Endothelial cell of umbilical vein (primary cell): ENCODE measurements around the gene KHDC1L. TPM values are rescaled to one million over a fixed set of nuclear protein-coding genes. Genes with fewer than 3 reads are reported as not detected.

Experiments
- BruUV-seq: library from RNA; stranded (reverse); fragments of 400-500 nt; replicated peaks from 2 replicates; lab custom pipeline; 2021; lab: Mats Ljungman, UMichigan
- CTCF ChIA-PET: fragments of 300-600, 350-600 bp; sonication (Branson Sonifier 250); formaldehyde crosslinking; loops from one replicate; lab custom pipeline; 2021; ENCODE audit warnings: antibody characterized with exemption, inconsistent platforms; lab: Charles Lee
- POLR2A ChIA-PET: fragments of 300-600, 350-600 bp; sonication (Branson Sonifier 250); formaldehyde crosslinking; loops from one replicate; lab custom pipeline; 2021; ENCODE audit warnings: antibody characterized with exemption, inconsistent platforms; lab: Charles Lee
- DNase-seq: peaks from one replicate; pipeline ENCODE4 v3.0.0-alpha.2; 2011; ENCODE audit warnings: low read depth, low spot score
- FAIRE-seq: peaks from 2 replicates; lab custom pipeline; 2011; peaks lifted over from hg19 to GRCh38; lab: Jason Lieb, UNC
- H2AFZ ChIP-seq: 2 replicates; pipeline ENCODE4 v1.6.0; 2012; ENCODE audit warnings: low read depth, low read length, control low read depth, inconsistent platforms
- H3K27ac ChIP-seq: 2 replicates; pipeline ENCODE4 v1.5.1; 2011; ENCODE audit warnings: low read depth, mild to moderate bottlenecking, control low read depth, low read length, moderate library complexity; ENCODE audit not compliant: insufficient read depth
- H3K27me3 ChIP-seq, 2 experiments: 2 replicates each; pipeline versions ENCODE4 v1.6.0 to v1.6.1; 2011; ENCODE audit warnings: low read length in 2 of 2, mixed read lengths in 1 of 2; ENCODE audit not compliant: control insufficient read depth in 2 of 2, insufficient read depth in 2 of 2
- H3K36me3 ChIP-seq, 2 experiments: 2 replicates in 1 of 2; 3 replicates in 1 of 2; pipeline ENCODE4 v1.5.1; 2011; ENCODE audit warnings: low read length in 2 of 2, mild to moderate bottlenecking in 1 of 2, moderate library complexity in 1 of 2; ENCODE audit not compliant: control insufficient read depth in 2 of 2, insufficient read depth in 2 of 2; ENCODE audit errors: extremely low read depth in 1 of 2
- H3K4me1 ChIP-seq: 3 replicates; pipeline ENCODE4 v1.5.1; 2011; ENCODE audit warnings: mild to moderate bottlenecking, low read length; ENCODE audit not compliant: control insufficient read depth, insufficient read depth; ENCODE audit errors: extremely low read depth
- H3K4me2 ChIP-seq: 2 replicates; pipeline ENCODE4 v1.6.1; 2011; ENCODE audit warnings: low read length, control low read depth, mixed read lengths; ENCODE audit not compliant: insufficient read depth
- H3K4me3 ChIP-seq, 3 experiments: fragments of 200-600 bp in 1 of 3; sonication (generic), shearing (Covaris generic) in 1 of 3; replicated peaks in 1 of 3; 2 replicates each; pipeline ENCODE4 v1.5.1; 2011 to 2016; ENCODE audit warnings: control low read depth in 3 of 3, low read length in 3 of 3, mild to moderate bottlenecking in 2 of 3, inconsistent platforms in 1 of 3, low read depth in 1 of 3, moderate library complexity in 1 of 3; ENCODE audit not compliant: insufficient read depth in 1 of 3
- H3K79me2 ChIP-seq: 2 replicates; pipeline ENCODE4 v1.6.0; 2012; ENCODE audit warnings: low read length, inconsistent platforms; ENCODE audit not compliant: control insufficient read depth, insufficient read depth
- H3K9ac ChIP-seq: replicated peaks from 2 replicates; pipeline ENCODE3; 2011; ENCODE audit warnings: low read length, control low read depth; ENCODE audit not compliant: insufficient read depth; ENCODE audit errors: extremely low read depth
- H3K9me1 ChIP-seq: replicated peaks from 3 replicates; pipeline ENCODE4 v1.6.0; 2011; ENCODE audit warnings: mild to moderate bottlenecking, low read length; ENCODE audit not compliant: control insufficient read depth, insufficient read depth; ENCODE audit errors: extremely low read depth
- H3K9me3 ChIP-seq: replicated peaks from 2 replicates; pipeline ENCODE4 v1.5.1; 2012; ENCODE audit warnings: low read length, inconsistent platforms; ENCODE audit not compliant: control insufficient read depth, insufficient read depth
- H4K20me1 ChIP-seq: replicated peaks from 2 replicates; pipeline ENCODE3; 2011; ENCODE audit warnings: mild to moderate bottlenecking, low read length; ENCODE audit not compliant: control insufficient read depth, insufficient read depth; ENCODE audit errors: extremely low read depth
- CTCF ChIP-seq, 2 donors: IDR thresholded peaks; 1 replicate in 1 of 2; 2 replicates in 1 of 2; pipeline ENCODE4 v1.5.1; 2011; ENCODE audit warnings: low read length in 2 of 2, mild to moderate bottlenecking in 2 of 2, moderate library complexity in 2 of 2, control low read depth in 1 of 2, inconsistent platforms in 1 of 2, low read depth in 1 of 2; ENCODE audit not compliant: insufficient read depth in 1 of 2; ENCODE audit errors: extremely low read depth in 1 of 2
- EZH2 ChIP-seq: IDR thresholded peaks from 2 replicates; pipeline ENCODE4 v1.6.1; 2012; ENCODE audit warnings: borderline replicate concordance, low read depth, mild to moderate bottlenecking, moderate library complexity, low read length, inconsistent platforms; ENCODE audit not compliant: severe bottlenecking
- FOS ChIP-seq: IDR thresholded peaks from 2 replicates; pipeline ENCODE4 v1.6.1; 2011; ENCODE audit warnings: mild to moderate bottlenecking, low read length, moderate library complexity, borderline replicate concordance; ENCODE audit not compliant: insufficient read depth
- GATA2 ChIP-seq: IDR thresholded peaks from 2 replicates; pipeline ENCODE4 v1.7.0; 2011; ENCODE audit warnings: low read depth, mild to moderate bottlenecking, moderate library complexity, mixed read lengths, low read length; ENCODE audit not compliant: insufficient read length, insufficient read depth
- JUN ChIP-seq: IDR thresholded peaks from 2 replicates; pipeline ENCODE4 v1.6.1; 2011; ENCODE audit warnings: borderline replicate concordance, low read depth; ENCODE audit not compliant: insufficient read length, insufficient read depth
- MAX ChIP-seq: IDR thresholded peaks from 2 replicates; pipeline ENCODE4 v1.6.1; 2011; ENCODE audit not compliant: insufficient read depth, insufficient read length
- MYC ChIP-seq: IDR thresholded peaks from one replicate; pipeline ENCODE4 v1.6.1; 2011; ENCODE audit warnings: mild to moderate bottlenecking, low read depth, low read length
- POLR2A ChIP-seq: IDR thresholded peaks from 2 replicates; pipeline ENCODE4 v1.6.1; 2012; ENCODE audit warnings: low read depth, mild to moderate bottlenecking, control low read depth, low read length
- POLR2AphosphoS5 ChIP-seq: IDR thresholded peaks from 2 replicates; pipeline ENCODE4 v1.6.1; 2012; ENCODE audit warnings: low read depth, mild to moderate bottlenecking, control low read depth, low read length, moderate library complexity; ENCODE audit not compliant: insufficient read depth
- dilution Hi-C: fragments of 300-500 bp; cut with MboI; formaldehyde crosslinking; loops from one replicate; pipeline ENCODE4 v1.15.0; 2019; ENCODE audit warnings: low sequenced_read_pairs; ENCODE audit not compliant: extremely low pct_ligation_motif_present
- intact Hi-C: fragments of 100-400 bp; cut with micrococcal nuclease; formaldehyde crosslinking; loops from one replicate; pipeline ENCODE4 v1.10.0; 2022
- polyA plus RNA-seq, 4 experiments: library from polyadenylated mRNA; depleted of rRNA in 3 of 4; stranded (reverse) in 3 of 4; unstranded in 1 of 4; fragments of >200 nt; gene quantifications; 2 replicates each; pipeline versions ENCODE4 v1.2.1 to v1.2.3, GENCODE V29; 2011 to 2012; ENCODE audit warnings: missing spikeins in 1 of 4
- total RNA-seq: library from RNA; stranded (reverse); gene quantifications from 2 replicates; pipeline ENCODE4 v1.2.3, GENCODE V29; 2021

The KHDC1L gene
- total and polyA plus RNA-seq, 2 donors (not counting 3 experiments of a cell fraction or from before 2014, with no cell fraction given): 0.15 TPM; not detected in 1

DNA sequence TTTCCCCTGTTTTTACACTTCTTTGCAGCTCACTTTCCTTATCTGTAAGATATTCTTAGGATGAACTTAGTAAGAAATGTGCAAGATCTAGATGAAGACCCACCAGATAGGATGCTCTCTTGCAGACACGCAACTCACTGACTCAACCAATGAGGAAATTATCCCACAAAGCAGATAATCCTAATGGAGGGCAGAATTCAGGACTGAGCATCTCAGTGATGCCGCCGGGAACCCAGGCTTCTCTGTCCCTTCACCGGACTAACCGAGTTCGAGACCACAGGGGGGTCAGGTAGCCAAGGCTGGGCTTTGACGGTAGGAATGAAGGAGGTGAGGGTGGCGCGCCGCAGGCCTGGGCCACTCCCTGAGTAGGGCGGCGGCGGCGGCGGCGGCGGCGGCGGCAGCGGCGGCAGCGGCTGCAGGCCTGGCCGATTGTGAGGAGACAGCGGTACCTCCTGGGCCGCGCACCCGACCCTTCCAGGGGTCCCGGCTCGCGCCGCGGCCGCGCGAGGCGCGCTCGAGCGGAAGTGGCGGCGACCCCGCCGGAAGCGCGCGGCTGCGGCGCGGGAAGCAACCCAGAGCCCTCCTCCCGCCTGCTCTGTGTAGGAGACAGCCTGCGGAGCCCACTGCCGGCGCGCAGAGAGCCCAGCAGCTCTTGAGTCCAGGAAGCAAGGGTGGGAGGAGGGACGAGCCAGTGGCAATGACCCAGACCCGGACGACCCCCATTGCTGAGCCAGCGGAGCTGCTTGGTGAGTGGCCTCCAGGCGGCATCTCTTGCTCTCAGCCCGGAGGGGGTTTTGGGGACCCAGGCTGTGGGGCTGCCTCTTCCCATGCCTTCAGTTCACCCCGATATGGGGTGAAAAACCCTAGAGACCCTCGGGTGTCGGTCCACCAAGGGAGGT is 37.6 kb upstream of the KHDC1L start, which contains the start of gene KHDC1:
Gene KHDC1, minus strand, starts transcription at position 526 of the 899 bp plus-strand sequence. CDS start 20,679 bp downstream, outside the sequence.
- TF ChIP-seq POLR2A (peak; percentile 28), POLR2AphosphoS5 (peak; percentile 64), FOS (no peak)
- no peaks in the 10 kb centered on the region for H3K9me3 ChIP-seq
- peak within 1 kb of the TSS; percentile 12 for H3K27ac ChIP-seq
- peak within 1 kb of the TSS; percentile 46 for H3K9ac ChIP-seq
- H3K4me2 ChIP-seq: peak within 1 kb of the TSS; percentile 85
- intact Hi-C loops: loop anchor here (1.0 to 2.0 kb wide), 2 partner anchors 20 to 47 kb away; no protein-coding TSS in a partner anchor
- no peaks in the 10 kb centered on the region for H3K27me3 ChIP-seq
- H3K36me3 ChIP-seq: no peaks in the 10 kb centered on the region
- CTCF ChIA-PET: interaction anchor here (1.0 to 1.1 kb wide), 4 partner anchors 20 to 64 kb away, joined by 3 to 4 read pairs (median 4); no protein-coding TSS in a partner anchor
- H3K9me1 ChIP-seq: no peaks in the 10 kb centered on the region
- POLR2A ChIA-PET: no interaction called here
- peaks cover 15% of the 10 kb centered on the region for H3K4me1 ChIP-seq
- H3K4me3 ChIP-seq: peak within 1 kb of the TSS; percentile 56 to 67 (median 60)
- H4K20me1 ChIP-seq: no peaks in the 10 kb centered on the region
- DNase-seq (peak; percentile 44), FAIRE-seq (peak; percentile 50)
- H2AFZ ChIP-seq: peak within 1 kb of the TSS; percentile 98
- dilution Hi-C loops: no loop called here
- no TSS peak for BruUV-seq
- H3K79me2 ChIP-seq: no peaks in the 10 kb centered on the region

DNA sequence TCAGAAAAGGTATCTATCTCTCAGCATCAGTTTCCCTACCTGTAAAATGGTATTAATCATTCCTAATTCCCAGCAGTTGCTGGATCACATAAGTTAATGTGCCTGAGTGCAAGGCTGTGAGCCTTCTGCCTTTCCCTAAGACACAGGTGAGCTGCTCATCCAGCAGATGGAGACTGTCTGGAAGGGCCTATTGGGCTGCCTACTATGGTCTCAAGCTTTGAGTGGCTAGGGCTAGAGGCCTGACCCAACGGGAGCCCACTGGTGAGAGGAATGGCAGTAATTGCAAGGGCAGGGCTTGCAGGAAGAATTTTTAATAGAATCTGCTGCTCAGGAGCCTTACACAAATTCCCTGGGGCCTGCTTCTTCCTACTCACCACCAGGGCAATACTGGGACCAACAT is 33.4 kb upstream of the KHDC1L start:
- H3K36me3 ChIP-seq: no peaks in the 10 kb centered on the region
- peaks cover 15% of the 10 kb centered on the region for H3K4me1 ChIP-seq
- no peaks in the 10 kb centered on the region for H3K9me1 ChIP-seq
- no peak for DNase-seq
- no peak for TF ChIP-seq MYC
- no peak for TF ChIP-seq EZH2
- no peak for TF ChIP-seq POLR2AphosphoS5
- TF ChIP-seq MAX: no peak
- TF ChIP-seq POLR2A: no peak
- no peak for TF ChIP-seq CTCF (IDR thresholded peaks at IDR 0.05; ENCODE audit: extremely low read depth in 1 of 2, insufficient read depth in 1 of 2, low read depth in 1 of 2, low read length in 2 of 2)
- TF ChIP-seq GATA2: no peak
- no peak for TF ChIP-seq FOS
- no peak for TF ChIP-seq JUN
- no peak for FAIRE-seq
- H3K4me2 ChIP-seq: no peak overlapping the region
- no peaks in the 10 kb centered on the region for H3K79me2 ChIP-seq
- no peak overlapping the region for H3K4me3 ChIP-seq
- no peaks in the 10 kb centered on the region for H3K27me3 ChIP-seq
- ChIA-PET CTCF (no interaction called here), POLR2A (no interaction called here)
- no peaks in the 10 kb centered on the region for H4K20me1 ChIP-seq
- H3K27ac ChIP-seq: no peak overlapping the region
- H2AFZ ChIP-seq: no peak overlapping the region
- dilution Hi-C loops (no loop called here), intact Hi-C loops (no loop called here)
- BruUV-seq: no TSS peak
- H3K9ac ChIP-seq: no peak overlapping the region
- H3K9me3 ChIP-seq: no peaks in the 10 kb centered on the region
